Neuronal stem cell (in vitro differentiated cells): ENCODE measurements around the gene NR2E1.

ENCODE experiments used
- DNase-seq: peaks from one replicate; pipeline ENCODE4 v3.0.0-alpha.2; 2013; ENCODE audit warnings: low spot score
- H2AFZ ChIP-seq: one replicate; pipeline ENCODE4 v1.6.1; 2013; ENCODE audit warnings: mild to moderate bottlenecking, low read length, inconsistent platforms
- H2AK5ac ChIP-seq: 2 replicates; pipeline ENCODE4 v1.6.1; 2013; ENCODE audit warnings: low read depth, mild to moderate bottlenecking, inconsistent platforms, low read length, moderate library complexity, mixed read lengths
- H2BK120ac ChIP-seq: 2 replicates; pipeline ENCODE4 v1.6.1; 2013; ENCODE audit warnings: low read depth, mild to moderate bottlenecking, inconsistent platforms, low read length, moderate library complexity, mixed read lengths
- H2BK12ac ChIP-seq: one replicate; pipeline ENCODE4 v1.6.1; 2013; ENCODE audit warnings: low read length, inconsistent platforms
- H2BK15ac ChIP-seq: 2 replicates; pipeline ENCODE4 v1.6.1; 2013; ENCODE audit warnings: mild to moderate bottlenecking, low read length, inconsistent platforms, mixed read lengths
- H2BK5ac ChIP-seq: one replicate; pipeline ENCODE4 v1.6.1; 2013; ENCODE audit warnings: inconsistent platforms, mild to moderate bottlenecking, low read length, moderate library complexity
- H3K14ac ChIP-seq: one replicate; pipeline ENCODE4 v1.6.1; 2013; ENCODE audit warnings: low read length, inconsistent platforms
- H3K18ac ChIP-seq: 2 replicates; pipeline ENCODE4 v1.6.1; 2013; ENCODE audit warnings: low read length, inconsistent platforms
- H3K23ac ChIP-seq: 2 replicates; pipeline ENCODE4 v1.6.1; 2013; ENCODE audit warnings: low read depth, mild to moderate bottlenecking, mixed read lengths, low read length, inconsistent platforms; ENCODE audit not compliant: poor library complexity
- H3K27ac ChIP-seq: replicated peaks from 3 replicates; pipeline ENCODE4 v1.5.1; 2013; ENCODE audit warnings: low read length, inconsistent platforms
- H3K27me3 ChIP-seq, 3 experiments: 2 replicates each; pipeline ENCODE4 v1.6.1; 2013; ENCODE audit warnings: low read length in 3 of 3, mild to moderate bottlenecking in 2 of 3, inconsistent platforms in 1 of 3, low read depth in 1 of 3, mixed read lengths in 1 of 3, moderate library complexity in 1 of 3; ENCODE audit not compliant: control insufficient read depth in 3 of 3, insufficient read depth in 3 of 3
- H3K36me3 ChIP-seq, 2 donors: replicated peaks in 1 of 2; 2 replicates each; pipeline ENCODE4 v1.6.1; 2013; ENCODE audit warnings: low read length in 2 of 2; ENCODE audit not compliant: control insufficient read depth in 2 of 2, insufficient read depth in 2 of 2
- H3K4ac ChIP-seq: 2 replicates; pipeline ENCODE4 v1.6.1; 2013; ENCODE audit warnings: inconsistent platforms, mild to moderate bottlenecking, low read length, moderate library complexity
- H3K4me1 ChIP-seq, 2 donors: 1 replicate in 1 of 2; 2 replicates in 1 of 2; pipeline ENCODE4 v1.6.1; 2013; ENCODE audit warnings: low read length in 2 of 2, low read depth in 1 of 2; ENCODE audit not compliant: control insufficient read depth in 2 of 2, insufficient read depth in 1 of 2
- H3K4me2 ChIP-seq: one replicate; pipeline ENCODE4 v1.6.1; 2013; ENCODE audit warnings: mild to moderate bottlenecking, low read length, inconsistent platforms; ENCODE audit not compliant: insufficient read depth, poor library complexity, severe bottlenecking
- H3K4me3 ChIP-seq, 2 donors: 2 replicates each; pipeline ENCODE4 v1.5.1; 2013; ENCODE audit warnings: low read length in 2 of 2, mild to moderate bottlenecking in 2 of 2, inconsistent platforms in 1 of 2, moderate library complexity in 1 of 2
- H3K79me1 ChIP-seq: one replicate; pipeline ENCODE4 v1.6.1; 2013; ENCODE audit warnings: low read depth, mild to moderate bottlenecking, inconsistent platforms, low read length, moderate library complexity
- H3K9ac ChIP-seq: one replicate; pipeline ENCODE4 v1.6.1; 2013; ENCODE audit warnings: mild to moderate bottlenecking, low read depth, low read length, inconsistent platforms; ENCODE audit not compliant: poor library complexity
- H3K9me3 ChIP-seq, 2 donors: replicated peaks in 1 of 2; 2 replicates each; pipeline versions ENCODE3 to v1.6.1; 2013; ENCODE audit warnings: low read length in 2 of 2, mild to moderate bottlenecking in 2 of 2, inconsistent platforms in 1 of 2, low read depth in 1 of 2, mixed read lengths in 1 of 2, moderate library complexity in 1 of 2; ENCODE audit not compliant: control insufficient read depth in 2 of 2, insufficient read depth in 1 of 2
- H4K8ac ChIP-seq: one replicate; pipeline ENCODE4 v1.6.1; 2013; ENCODE audit warnings: low read depth, mild to moderate bottlenecking, inconsistent platforms, low read length, moderate library complexity
- H4K91ac ChIP-seq: one replicate; pipeline ENCODE4 v1.6.1; 2013; ENCODE audit warnings: low read length, low read depth, mild to moderate bottlenecking, inconsistent platforms; ENCODE audit not compliant: poor library complexity
- WGBS, 2 donors: extraction: QIAGEN DNeasy Blood & Tissue Kit; methylation state at CpG; one replicate each; pipeline ENCODE4 v1.1.7; 2013; ENCODE audit warnings: missing lambda C conversion rate in 2 of 2, mixed read lengths in 1 of 2; ENCODE audit not compliant: insufficient read length in 2 of 2, insufficient replicate concordance in 1 of 2; ENCODE audit errors: extremely low coverage in 2 of 2; 5-methylcytosine and 5-hydroxymethylcytosine counted together

NR2E1 gene

DNA sequence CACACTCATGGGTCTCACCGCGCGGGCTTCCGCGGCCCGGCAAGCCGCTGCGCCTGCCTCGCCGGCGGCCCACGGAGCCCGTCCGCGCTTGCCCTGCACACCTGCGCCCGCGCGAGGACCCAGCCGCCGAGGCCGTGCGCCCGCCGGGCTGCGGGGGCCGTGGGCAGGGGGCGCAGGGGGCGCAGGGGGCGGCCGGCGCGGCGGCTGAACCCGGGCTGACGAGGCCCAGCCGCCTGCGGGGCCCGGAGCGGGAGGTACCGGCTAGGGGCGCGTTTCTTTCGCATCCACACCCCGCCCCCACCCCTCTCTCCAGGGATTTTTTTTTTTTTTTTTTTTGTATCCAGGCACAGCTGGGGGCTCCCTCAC is 47.5 kb upstream of the NR2E1 start:
- Histone ChIP-seq H3K36me3 (no peaks in the 10 kb centered on the region), H3K27me3 (peaks cover 39 to 99% (median 95%) of the 10 kb centered on the region in 3 experiments), H3K4me2 (peak overlapping the region; percentile 79), H3K18ac (peak overlapping the region; percentile 94), H3K4me1 (peaks cover 22 to 37% of the 10 kb centered on the region in 2 donors), H2AK5ac (no peak overlapping the region), H3K27ac (no peak overlapping the region), H3K9me3 (peaks cover 0 to 3% of the 10 kb centered on the region in 2 donors), H3K9ac (peak overlapping the region; percentile 24), H3K14ac (no peak overlapping the region), H2BK5ac (no peak overlapping the region), H2BK12ac (no peak overlapping the region), H4K8ac (no peak overlapping the region), H3K23ac (no peak overlapping the region), H3K79me1 (no peaks in the 10 kb centered on the region), H2AFZ (peak overlapping the region; percentile 91), H2BK15ac (no peak overlapping the region), H2BK120ac (no peak overlapping the region), H3K4ac (no peak overlapping the region), H4K91ac (no peak overlapping the region), H3K4me3 (peak overlapping the region; percentile 34 to 42)
- no CpG with 5 or more reads among the region's 45 CpGs for WGBS, 2 donors
- DNase-seq: no peak

DNA sequence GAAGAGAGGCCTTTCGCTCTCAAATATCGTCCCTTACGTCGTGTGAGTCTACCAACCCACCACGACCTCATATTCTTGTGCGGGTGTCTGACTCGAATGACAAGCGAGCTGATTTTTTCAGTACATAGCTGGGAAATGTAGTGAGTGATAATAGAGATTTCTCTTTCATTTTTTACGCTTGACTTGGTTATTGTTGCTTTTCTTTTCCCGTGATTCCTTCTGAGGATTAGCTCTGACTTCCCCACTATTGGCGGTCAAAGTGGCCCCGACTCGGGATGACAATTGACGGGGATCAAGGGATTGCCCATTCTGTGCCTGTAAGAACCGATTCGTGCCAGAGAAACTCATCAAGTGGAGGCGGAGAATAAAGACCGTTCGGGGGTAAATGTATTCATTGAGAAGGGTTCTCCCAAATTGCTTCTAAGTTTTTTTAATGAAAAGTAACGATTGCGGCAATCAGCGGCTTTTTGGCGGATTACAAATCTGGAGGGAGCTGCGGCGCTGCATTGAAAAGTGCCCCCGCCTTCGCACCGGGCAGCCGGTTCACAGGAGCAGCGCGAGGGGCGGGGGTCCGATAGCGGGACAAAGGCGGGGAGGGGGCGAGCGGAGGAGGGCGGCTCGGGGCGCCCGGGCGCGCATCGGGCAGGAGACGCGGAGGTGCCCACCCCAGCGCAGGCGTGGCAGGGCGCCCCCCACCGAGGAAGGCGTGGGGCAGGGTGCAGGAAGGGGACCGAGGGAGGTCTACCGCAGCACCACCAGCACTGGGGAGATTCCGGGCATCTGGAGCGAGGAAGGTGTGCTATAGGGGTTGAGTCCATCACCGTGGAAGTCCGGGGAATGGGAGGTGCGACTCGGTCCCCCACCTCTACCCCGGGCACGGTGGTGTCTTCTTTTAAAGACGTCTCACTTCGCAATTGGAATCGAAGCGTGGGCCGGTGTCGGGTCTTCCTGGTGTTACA is 46.7 kb upstream of the NR2E1 start:
- Histone ChIP-seq H2AK5ac (peak overlapping the region; percentile 89), H3K9ac (peak overlapping the region; percentile 60), H3K4me3 (peak overlapping the region in 1 of 2 donors; percentile 68), H2BK12ac (peak overlapping the region; percentile 99), H2BK15ac (peak overlapping the region; percentile 22), H3K18ac (peak overlapping the region; percentile 94), H3K14ac (peak overlapping the region; percentile 50), H2AFZ (peak overlapping the region; percentile 71), H3K36me3 (no peaks in the 10 kb centered on the region), H3K4me2 (peak overlapping the region; percentile 89), H3K4ac (no peak overlapping the region), H2BK5ac (no peak overlapping the region), H3K79me1 (no peaks in the 10 kb centered on the region), H4K91ac (no peak overlapping the region), H2BK120ac (no peak overlapping the region), H3K4me1 (peaks cover 23 to 38% of the 10 kb centered on the region in 2 donors), H3K9me3 (peaks cover 0 to 3% of the 10 kb centered on the region in 2 donors), H3K23ac (peak overlapping the region; percentile 46), H3K27me3 (peaks cover 42 to 99% (median 96%) of the 10 kb centered on the region in 3 experiments), H4K8ac (no peak overlapping the region), H3K27ac (no peak overlapping the region)
- no CpG with 5 or more reads among the region's 67 CpGs for WGBS, 2 donors
- DNase-seq: peak; percentile 41

DNA sequence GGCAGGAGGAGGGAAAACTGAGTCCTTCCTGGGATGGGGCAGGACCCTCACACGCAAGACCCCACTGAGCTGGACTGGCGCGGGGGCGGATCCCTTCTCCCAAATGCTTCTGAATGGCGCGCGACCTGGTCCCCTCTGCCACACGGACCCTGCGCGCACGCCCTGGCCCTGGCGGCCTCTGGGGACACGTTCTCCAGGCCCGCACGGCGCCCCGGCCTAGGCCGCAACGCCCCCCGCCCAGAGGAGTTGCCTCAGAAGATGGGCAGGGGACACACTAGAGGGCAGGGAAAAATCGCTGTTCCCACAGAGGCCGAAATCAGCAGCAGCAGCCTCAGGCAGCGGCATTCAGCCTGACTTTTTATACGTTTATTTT is 46.1 kb upstream of the NR2E1 start:
- WGBS, 2 donors: no CpG with 5 or more reads among the region's 24 CpGs
- Histone ChIP-seq H3K4me1 (peaks cover 23 to 39% of the 10 kb centered on the region in 2 donors), H2BK12ac (peak overlapping the region; percentile 99), H3K14ac (peak overlapping the region; percentile 50), H2AK5ac (peak overlapping the region; percentile 89), H2BK120ac (no peak overlapping the region), H3K9me3 (peaks cover 0 to 3% of the 10 kb centered on the region in 2 donors), H3K4me2 (peak overlapping the region; percentile 89), H2BK5ac (no peak overlapping the region), H3K4ac (no peak overlapping the region), H2AFZ (peak overlapping the region; percentile 71), H3K27me3 (peaks cover 42 to 99% (median 95%) of the 10 kb centered on the region in 3 experiments), H4K91ac (peak overlapping the region; percentile 68), H3K27ac (no peak overlapping the region), H2BK15ac (peak overlapping the region; percentile 22), H3K9ac (peak overlapping the region; percentile 60), H3K23ac (peak overlapping the region; percentile 46), H4K8ac (no peak overlapping the region), H3K36me3 (no peaks in the 10 kb centered on the region), H3K18ac (peak overlapping the region; percentile 94), H3K4me3 (no peak overlapping the region), H3K79me1 (no peaks in the 10 kb centered on the region)
- peak; percentile 23 for DNase-seq

DNA sequence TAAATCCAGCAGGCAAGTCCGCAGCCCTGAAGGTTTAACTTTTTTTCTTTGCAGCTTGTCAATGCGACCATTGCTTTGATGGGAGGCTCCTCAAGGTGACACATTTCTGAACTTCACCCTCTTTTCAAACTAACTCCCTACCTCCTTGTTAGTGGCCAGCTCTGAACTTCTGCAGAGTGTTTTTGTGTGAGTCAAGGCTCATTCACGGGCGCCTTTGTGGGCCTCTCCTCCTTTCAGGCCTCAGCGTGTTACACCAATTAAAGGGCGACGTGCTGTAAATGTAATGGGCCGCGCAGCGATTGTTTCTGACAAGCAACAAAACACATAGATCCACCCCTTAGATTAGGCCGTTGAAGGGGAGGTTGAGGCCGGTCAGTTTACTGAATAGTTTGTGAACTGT is 45.5 kb upstream of the NR2E1 start:
- H2BK15ac ChIP-seq: no peak overlapping the region

More for the DNA sequence above, 45.5 kb upstream of the NR2E1 start:
- no CpG with 5 or more reads among the region's 12 CpGs for WGBS, 2 donors
- Histone ChIP-seq H2BK5ac (no peak overlapping the region), H2BK120ac (no peak overlapping the region), H2AFZ (peak overlapping the region; percentile 71), H3K9ac (no peak overlapping the region), H3K23ac (no peak overlapping the region), H3K14ac (no peak overlapping the region), H3K18ac (no peak overlapping the region), H3K27ac (no peak overlapping the region), H2BK12ac (no peak overlapping the region), H3K4me1 (peaks cover 22 to 36% of the 10 kb centered on the region in 2 donors), H3K4me2 (peak overlapping the region; percentile 35), H3K4ac (no peak overlapping the region), H4K8ac (no peak overlapping the region), H3K79me1 (no peaks in the 10 kb centered on the region), H4K91ac (no peak overlapping the region), H3K36me3 (no peaks in the 10 kb centered on the region), H3K4me3 (no peak overlapping the region), H2AK5ac (no peak overlapping the region), H3K27me3 (peaks cover 42 to 99% (median 89%) of the 10 kb centered on the region in 3 experiments), H3K9me3 (peaks cover 0 to 3% of the 10 kb centered on the region in 2 donors)
- peak; percentile 36 for DNase-seq
